ENCODE results near the gene HNRNPUL1. TPM values are rescaled to one million over a fixed set of nuclear protein-coding genes. Genes with fewer than 3 reads are reported as not detected.

Gene HNRNPUL1
- total and polyA plus RNA-seq, 9 of the 15 experiments (the other 6 are each of a cell fraction or from before 2014, with no cell fraction given) = 7.3 to 211 (median 85.0) TPM

DNA sequence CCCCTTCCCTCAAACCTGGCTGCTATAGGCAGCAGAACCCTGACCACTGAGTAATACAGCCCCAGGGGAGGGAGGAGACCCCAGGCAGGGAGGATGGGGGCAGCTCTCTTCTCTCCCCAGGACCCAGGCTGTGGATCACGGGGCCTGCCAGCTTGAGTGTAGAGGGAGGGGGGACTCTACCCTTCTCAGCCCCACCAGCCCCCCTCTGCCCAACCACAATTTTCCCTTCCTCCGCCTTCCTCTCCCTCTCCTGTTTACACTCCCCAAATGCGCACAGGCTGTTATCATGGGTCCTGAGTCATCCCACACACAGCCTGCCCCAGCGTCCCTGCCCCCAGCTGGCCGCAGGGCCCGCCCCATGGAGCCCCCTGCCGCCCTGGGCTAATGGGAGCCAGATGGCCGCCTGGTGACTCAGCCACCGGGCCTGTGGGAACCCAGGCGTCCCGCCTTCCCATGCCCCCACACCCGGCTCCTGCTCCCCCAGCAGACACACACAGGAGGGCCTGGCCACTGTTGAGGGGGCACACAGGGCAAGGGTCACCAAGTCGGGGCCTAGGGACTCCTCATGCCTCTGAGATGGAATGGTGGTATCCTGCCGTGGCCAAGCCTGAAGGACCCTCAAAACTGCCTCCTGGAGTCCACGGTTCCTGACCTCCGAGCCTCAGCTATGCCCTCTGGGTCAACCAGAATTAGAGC is 59.4 kb downstream of the HNRNPUL1 start (continued):
- TF ChIP-seq, protein P1, sequence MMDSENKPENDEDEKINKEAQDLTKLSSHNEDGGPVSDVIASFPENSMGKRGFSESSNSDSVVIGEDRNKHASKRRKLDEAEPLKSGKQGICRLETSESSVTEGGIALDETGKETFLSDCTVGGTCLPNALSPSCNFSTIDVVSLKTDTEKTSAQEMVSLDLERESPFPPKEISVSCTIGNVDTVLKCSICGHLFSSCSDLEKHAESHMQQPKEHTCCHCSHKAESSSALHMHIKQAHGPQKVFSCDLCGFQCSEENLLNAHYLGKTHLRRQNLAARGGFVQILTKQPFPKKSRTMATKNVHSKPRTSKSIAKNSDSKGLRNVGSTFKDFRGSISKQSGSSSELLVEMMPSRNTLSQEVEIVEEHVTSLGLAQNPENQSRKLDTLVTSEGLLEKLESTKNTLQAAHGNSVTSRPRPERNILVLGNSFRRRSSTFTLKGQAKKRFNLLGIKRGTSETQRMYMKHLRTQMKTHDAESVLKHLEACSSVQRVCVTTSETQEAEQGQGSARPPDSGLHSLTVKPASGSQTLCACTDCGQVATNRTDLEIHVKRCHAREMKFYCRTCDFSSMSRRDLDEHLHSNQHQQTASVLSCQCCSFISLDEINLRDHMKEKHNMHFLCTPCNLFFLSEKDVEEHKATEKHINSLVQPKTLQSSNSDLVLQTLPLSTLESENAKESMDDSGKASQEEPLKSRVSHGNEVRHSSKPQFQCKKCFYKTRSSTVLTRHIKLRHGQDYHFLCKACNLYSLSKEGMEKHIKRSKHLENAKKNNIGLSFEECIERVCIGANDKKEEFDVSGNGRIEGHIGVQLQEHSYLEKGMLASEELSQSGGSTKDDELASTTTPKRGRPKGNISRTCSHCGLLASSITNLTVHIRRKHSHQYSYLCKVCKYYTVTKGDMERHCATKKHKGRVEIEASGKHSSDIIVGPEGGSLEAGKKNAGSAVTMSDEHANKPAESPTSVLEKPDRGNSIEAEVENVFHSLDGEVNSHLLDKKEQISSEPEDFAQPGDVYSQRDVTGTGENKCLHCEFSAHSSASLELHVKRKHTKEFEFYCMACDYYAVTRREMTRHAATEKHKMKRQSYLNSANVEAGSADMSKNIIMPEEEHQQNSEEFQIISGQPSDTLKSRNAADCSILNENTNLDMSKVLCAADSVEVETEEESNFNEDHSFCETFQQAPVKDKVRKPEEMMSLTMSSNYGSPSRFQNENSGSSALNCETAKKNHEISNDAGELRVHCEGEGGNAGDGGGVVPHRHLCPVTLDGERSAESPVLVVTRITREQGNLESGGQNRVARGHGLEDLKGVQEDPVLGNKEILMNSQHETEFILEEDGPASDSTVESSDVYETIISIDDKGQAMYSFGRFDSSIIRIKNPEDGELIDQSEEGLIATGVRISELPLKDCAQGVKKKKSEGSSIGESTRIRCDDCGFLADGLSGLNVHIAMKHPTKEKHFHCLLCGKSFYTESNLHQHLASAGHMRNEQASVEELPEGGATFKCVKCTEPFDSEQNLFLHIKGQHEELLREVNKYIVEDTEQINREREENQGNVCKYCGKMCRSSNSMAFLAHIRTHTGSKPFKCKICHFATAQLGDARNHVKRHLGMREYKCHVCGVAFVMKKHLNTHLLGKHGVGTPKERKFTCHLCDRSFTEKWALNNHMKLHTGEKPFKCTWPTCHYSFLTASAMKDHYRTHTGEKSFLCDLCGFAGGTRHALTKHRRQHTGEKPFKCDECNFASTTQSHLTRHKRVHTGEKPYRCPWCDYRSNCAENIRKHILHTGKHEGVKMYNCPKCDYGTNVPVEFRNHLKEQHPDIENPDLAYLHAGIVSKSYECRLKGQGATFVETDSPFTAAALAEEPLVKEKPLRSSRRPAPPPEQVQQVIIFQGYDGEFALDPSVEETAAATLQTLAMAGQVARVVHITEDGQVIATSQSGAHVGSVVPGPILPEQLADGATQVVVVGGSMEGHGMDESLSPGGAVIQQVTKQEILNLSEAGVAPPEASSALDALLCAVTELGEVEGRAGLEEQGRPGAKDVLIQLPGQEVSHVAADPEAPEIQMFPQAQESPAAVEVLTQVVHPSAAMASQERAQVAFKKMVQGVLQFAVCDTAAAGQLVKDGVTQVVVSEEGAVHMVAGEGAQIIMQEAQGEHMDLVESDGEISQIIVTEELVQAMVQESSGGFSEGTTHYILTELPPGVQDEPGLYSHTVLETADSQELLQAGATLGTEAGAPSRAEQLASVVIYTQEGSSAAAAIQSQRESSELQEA (IDR thresholded peaks at IDR 0.05; ENCODE audit: low read depth) = no peak
- TF ChIP-seq ZBTB17 (CRISPR knock-in tag; IDR thresholded peaks at IDR 0.05) (peak; percentile 78; the same call in 1 of the 2 replicates), SREBF1 (IDR thresholded peaks at IDR 0.05; ENCODE audit: borderline replicate concordance, low read depth, low read length) (no peak), ZC3H4 (CRISPR knock-in tag; IDR thresholded peaks at IDR 0.05; ENCODE audit: borderline replicate concordance) (no peak)
- TF ChIP-seq, protein P2, sequence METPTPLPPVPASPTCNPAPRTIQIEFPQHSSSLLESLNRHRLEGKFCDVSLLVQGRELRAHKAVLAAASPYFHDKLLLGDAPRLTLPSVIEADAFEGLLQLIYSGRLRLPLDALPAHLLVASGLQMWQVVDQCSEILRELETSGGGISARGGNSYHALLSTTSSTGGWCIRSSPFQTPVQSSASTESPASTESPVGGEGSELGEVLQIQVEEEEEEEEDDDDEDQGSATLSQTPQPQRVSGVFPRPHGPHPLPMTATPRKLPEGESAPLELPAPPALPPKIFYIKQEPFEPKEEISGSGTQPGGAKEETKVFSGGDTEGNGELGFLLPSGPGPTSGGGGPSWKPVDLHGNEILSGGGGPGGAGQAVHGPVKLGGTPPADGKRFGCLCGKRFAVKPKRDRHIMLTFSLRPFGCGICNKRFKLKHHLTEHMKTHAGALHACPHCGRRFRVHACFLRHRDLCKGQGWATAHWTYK (CRISPR knock-in tag; IDR thresholded peaks at IDR 0.05) = no peak; the same call in 1 of the 2 replicates
- TF ChIP-seq, protein P3, sequence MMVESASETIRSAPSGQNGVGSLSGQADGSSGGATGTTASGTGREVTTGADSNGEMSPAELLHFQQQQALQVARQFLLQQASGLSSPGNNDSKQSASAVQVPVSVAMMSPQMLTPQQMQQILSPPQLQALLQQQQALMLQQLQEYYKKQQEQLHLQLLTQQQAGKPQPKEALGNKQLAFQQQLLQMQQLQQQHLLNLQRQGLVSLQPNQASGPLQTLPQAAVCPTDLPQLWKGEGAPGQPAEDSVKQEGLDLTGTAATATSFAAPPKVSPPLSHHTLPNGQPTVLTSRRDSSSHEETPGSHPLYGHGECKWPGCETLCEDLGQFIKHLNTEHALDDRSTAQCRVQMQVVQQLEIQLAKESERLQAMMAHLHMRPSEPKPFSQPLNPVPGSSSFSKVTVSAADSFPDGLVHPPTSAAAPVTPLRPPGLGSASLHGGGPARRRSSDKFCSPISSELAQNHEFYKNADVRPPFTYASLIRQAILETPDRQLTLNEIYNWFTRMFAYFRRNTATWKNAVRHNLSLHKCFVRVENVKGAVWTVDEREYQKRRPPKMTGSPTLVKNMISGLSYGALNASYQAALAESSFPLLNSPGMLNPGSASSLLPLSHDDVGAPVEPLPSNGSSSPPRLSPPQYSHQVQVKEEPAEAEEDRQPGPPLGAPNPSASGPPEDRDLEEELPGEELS (CRISPR knock-in tag; IDR thresholded peaks at IDR 0.05; ENCODE audit: borderline replicate concordance) = no peak; the same call in 1 of the 2 replicates
- TF ChIP-seq, protein P4, sequence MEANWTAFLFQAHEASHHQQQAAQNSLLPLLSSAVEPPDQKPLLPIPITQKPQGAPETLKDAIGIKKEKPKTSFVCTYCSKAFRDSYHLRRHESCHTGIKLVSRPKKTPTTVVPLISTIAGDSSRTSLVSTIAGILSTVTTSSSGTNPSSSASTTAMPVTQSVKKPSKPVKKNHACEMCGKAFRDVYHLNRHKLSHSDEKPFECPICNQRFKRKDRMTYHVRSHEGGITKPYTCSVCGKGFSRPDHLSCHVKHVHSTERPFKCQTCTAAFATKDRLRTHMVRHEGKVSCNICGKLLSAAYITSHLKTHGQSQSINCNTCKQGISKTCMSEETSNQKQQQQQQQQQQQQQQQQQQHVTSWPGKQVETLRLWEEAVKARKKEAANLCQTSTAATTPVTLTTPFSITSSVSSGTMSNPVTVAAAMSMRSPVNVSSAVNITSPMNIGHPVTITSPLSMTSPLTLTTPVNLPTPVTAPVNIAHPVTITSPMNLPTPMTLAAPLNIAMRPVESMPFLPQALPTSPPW (CRISPR knock-in tag; IDR thresholded peaks at IDR 0.05) = peak; percentile 99

All from K562 (cell line).